Stimulated activated CD8-positive, alpha-beta memory T cell treated with anti-CD3 and anti-CD28 coated beads, Interleukin-7, amount 100 ng/mL, for 48 hours (primary cell): ENCODE results near the gene RNASE8.

Experiments
- DNase-seq, 2 donors: peaks; one replicate each; pipeline ENCODE4 v3.0.0-alpha.2; 2020; ENCODE audit warnings: low read depth in 1 of 2; ENCODE audit errors: extremely low read depth in 1 of 2

Gene RNASE8

GRCh38 chr14:21071225-21072030 lies 13.8 kb downstream of the RNASE8 start:
- DNase-seq, result peak in 1 of 2 donors; percentile 16

- no peak for DNase-seq
Observed at GRCh38 chr14:21072031-21072473, 14.4 kb downstream of the RNASE8 start.

- DNase-seq, result no peak
Observed at GRCh38 chr14:21072781-21073339, 15.2 kb downstream of the RNASE8 start.

- DNase-seq, result no peak
Observed at GRCh38 chr14:21073921-21074320, 16.3 kb downstream of the RNASE8 start.

GRCh38 chr14:21074398-21075272 lies 17.0 kb downstream of the RNASE8 start:
- no peak for DNase-seq

GRCh38 chr14:21075719-21076437 lies 18.3 kb downstream of the RNASE8 start:
- no peak for DNase-seq

- DNase-seq, result no peak
Observed at GRCh38 chr14:21077672-21078071, 20.1 kb downstream of the RNASE8 start.

- no peak for DNase-seq
Observed at GRCh38 chr14:21078287-21078686, 20.7 kb downstream of the RNASE8 start.

GRCh38 chr14:21078726-21079125 lies 21.1 kb downstream of the RNASE8 start:
- DNase-seq, result no peak

- no peak for DNase-seq
Observed at GRCh38 chr14:21081521-21082142, 24.0 kb downstream of the RNASE8 start.

GRCh38 chr14:21083565-21084325 lies 26.1 kb downstream of the RNASE8 start:
- no peak for DNase-seq

- no peak for DNase-seq
Observed at GRCh38 chr14:21084396-21084795, 26.8 kb downstream of the RNASE8 start.

GRCh38 chr14:21084998-21085853 lies 27.6 kb downstream of the RNASE8 start:
- no peak for DNase-seq

GRCh38 chr14:21086908-21087293 lies 29.3 kb downstream of the RNASE8 start:
- no peak for DNase-seq

- no peak for DNase-seq
Observed at GRCh38 chr14:21087294-21088091, 29.9 kb downstream of the RNASE8 start.

- no peak for DNase-seq
Observed at GRCh38 chr14:21088687-21089086, 31.1 kb downstream of the RNASE8 start.

- DNase-seq, result no peak
Observed at GRCh38 chr14:21089271-21089670, 31.6 kb downstream of the RNASE8 start.

GRCh38 chr14:21089877-21090193 lies 32.2 kb downstream of the RNASE8 start:
- no peak for DNase-seq
